NB4 (cell line): ENCODE measurements around the gene DSG4.

Experiments used
- DNase-seq: peaks from one replicate; pipeline ENCODE4 v3.0.0; 2010; ENCODE audit warnings: low read depth
- H3K4me3 ChIP-seq: one replicate; pipeline ENCODE4 v1.5.1; 2011; ENCODE audit warnings: mild to moderate bottlenecking, low read depth, low read length, moderate library complexity
- MAX ChIP-seq: IDR thresholded peaks from 2 replicates; pipeline ENCODE4 v1.6.1; 2011; ENCODE audit warnings: low read depth, low read length
- MYC ChIP-seq: IDR thresholded peaks from 2 replicates; pipeline ENCODE4 v1.6.1; 2011; ENCODE audit warnings: low read depth, low read length
- POLR2A ChIP-seq: IDR thresholded peaks from 2 replicates; pipeline ENCODE4 v1.6.1; 2011; ENCODE audit warnings: mild to moderate bottlenecking; ENCODE audit not compliant: insufficient read length; ENCODE audit errors: extremely low read depth
- TF ChIP-seq, protein P1 (sequence below): IDR thresholded peaks from one replicate; pipeline ENCODE4 v1.5.1; 2012; ENCODE audit warnings: low read depth, low read length

Gene DSG4

GRCh38 chr18:31413137-31413536 lies 36.6 kb downstream of the DSG4 start:
- TF ChIP-seq, protein P1, sequence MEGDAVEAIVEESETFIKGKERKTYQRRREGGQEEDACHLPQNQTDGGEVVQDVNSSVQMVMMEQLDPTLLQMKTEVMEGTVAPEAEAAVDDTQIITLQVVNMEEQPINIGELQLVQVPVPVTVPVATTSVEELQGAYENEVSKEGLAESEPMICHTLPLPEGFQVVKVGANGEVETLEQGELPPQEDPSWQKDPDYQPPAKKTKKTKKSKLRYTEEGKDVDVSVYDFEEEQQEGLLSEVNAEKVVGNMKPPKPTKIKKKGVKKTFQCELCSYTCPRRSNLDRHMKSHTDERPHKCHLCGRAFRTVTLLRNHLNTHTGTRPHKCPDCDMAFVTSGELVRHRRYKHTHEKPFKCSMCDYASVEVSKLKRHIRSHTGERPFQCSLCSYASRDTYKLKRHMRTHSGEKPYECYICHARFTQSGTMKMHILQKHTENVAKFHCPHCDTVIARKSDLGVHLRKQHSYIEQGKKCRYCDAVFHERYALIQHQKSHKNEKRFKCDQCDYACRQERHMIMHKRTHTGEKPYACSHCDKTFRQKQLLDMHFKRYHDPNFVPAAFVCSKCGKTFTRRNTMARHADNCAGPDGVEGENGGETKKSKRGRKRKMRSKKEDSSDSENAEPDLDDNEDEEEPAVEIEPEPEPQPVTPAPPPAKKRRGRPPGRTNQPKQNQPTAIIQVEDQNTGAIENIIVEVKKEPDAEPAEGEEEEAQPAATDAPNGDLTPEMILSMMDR, result no peak
- no peak for TF ChIP-seq MAX
- DNase-seq, result no peak
- no peak overlapping the region for H3K4me3 ChIP-seq

DNA sequence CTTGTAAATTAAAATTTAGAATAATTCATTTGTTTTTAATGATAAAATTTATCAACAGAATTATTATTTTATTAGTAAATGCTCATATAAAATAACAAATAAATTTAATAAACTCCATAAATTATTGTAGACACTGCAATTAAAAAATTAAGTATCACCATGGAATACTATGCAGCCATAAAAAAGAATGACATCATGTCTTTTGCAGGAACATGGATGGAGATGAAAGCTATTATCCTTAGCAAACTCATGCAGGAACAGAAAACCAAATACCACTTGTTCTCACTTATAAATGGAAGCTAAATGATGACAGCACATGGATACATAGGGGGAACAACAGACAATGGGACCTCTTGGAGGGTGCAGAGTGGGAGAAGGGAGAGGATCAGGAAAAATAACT lies 41.3 kb downstream of the DSG4 start:
- no peak overlapping the region for H3K4me3 ChIP-seq
- DNase-seq, result no peak
- TF ChIP-seq MAX (no peak), MYC (no peak), POLR2A (no peak)
- TF ChIP-seq, protein P1, result no peak

DNA sequence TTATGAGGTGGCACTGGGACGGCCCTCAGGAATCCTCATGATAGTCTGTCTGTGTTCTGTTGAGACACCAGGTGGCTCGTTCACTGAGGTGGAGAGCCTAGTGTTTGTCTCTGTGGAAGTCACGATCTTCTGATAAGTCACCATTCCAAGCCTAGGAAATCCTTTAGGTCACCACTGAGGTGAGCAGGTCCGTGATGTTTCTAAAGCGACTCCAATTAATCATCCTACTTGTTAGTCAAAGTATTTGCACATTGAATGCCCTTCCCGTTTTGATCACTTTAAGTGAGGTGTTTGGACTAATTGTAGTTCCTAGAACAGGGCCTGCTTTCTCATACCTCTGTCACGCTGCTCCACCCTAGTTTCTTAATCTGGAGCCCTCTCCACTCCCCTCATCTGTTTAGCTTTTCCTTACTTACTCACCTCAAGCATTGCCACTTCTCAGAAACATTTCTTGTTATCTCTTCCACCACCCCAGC lies 42.9 kb downstream of the DSG4 start:
- DNase-seq, result no peak
- no peak for TF ChIP-seq POLR2A
- TF ChIP-seq, protein P1, result no peak
- TF ChIP-seq MYC, result no peak
- TF ChIP-seq MAX, result no peak
- H3K4me3 ChIP-seq, result no peak overlapping the region

DNA sequence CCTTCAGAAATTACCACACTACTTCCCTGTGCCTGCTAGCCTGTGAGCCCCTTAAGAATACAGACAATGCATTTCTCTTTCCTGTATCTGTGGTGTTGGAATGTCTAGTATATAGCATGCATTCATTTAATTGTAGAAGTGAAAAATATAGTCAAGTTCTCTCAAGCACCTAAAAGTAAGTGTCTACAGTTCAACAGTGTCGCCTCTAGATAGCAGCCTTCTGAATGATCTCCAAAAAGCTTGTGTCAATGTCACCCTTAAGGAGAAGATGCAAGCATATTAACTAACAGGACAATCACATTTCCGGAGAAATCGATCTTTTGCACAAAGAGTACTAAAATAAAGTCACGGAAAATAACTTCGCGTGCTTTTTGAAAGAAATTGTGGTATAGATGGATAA lies 43.5 kb downstream of the DSG4 start:
- H3K4me3 ChIP-seq, result no peak overlapping the region
- TF ChIP-seq POLR2A (no peak), MYC (no peak), MAX (no peak)
- TF ChIP-seq, protein P1, result no peak
- no peak for DNase-seq

GRCh38 chr18:31420524-31420923 lies 43.9 kb downstream of the DSG4 start:
- no peak for DNase-seq
- TF ChIP-seq MYC (no peak), POLR2A (no peak), MAX (no peak)
- TF ChIP-seq, protein P1, result no peak
- no peak overlapping the region for H3K4me3 ChIP-seq

- DNase-seq, result peak; percentile 63
- no peak overlapping the region for H3K4me3 ChIP-seq
- TF ChIP-seq POLR2A (no peak), MYC (no peak)
- TF ChIP-seq, protein P1, result peak; percentile 85
These were observed 47.9 kb downstream of the DSG4 start for GRCh38 chr18:31424383-31424988.
